Measurements from ENCODE around the gene TUBG2. TPM values are rescaled to one million over a fixed set of nuclear protein-coding genes. Genes with fewer than 3 reads are reported as not detected.

The TUBG2 gene
- total RNA-seq, 1 donor from 2014 or later, result 26.9 TPM

GRCh38 chr17:42692489-42692888, 33.4 kb downstream of the TUBG2 start:
- DNase-seq (ENCODE audit: low spot score, unreplicated experiment), result no peak
- H3K9me3 Mint-ChIP-seq (ENCODE audit: low read depth), result no peaks in the 10 kb centered on the region
- H3K4me3 Mint-ChIP-seq (ENCODE audit: low read depth), result no peak overlapping the region
- H3K27me3 Mint-ChIP-seq, result no peaks in the 10 kb centered on the region
- peaks cover 3% of the 10 kb centered on the region for H3K36me3 Mint-ChIP-seq (ENCODE audit: insufficient read depth)
- H3K27ac Mint-ChIP-seq, result no peak overlapping the region
- H3K4me1 Mint-ChIP-seq (ENCODE audit: low read depth), result no peaks in the 10 kb centered on the region
- no peak for TF ChIP-seq CTCF (IDR thresholded peaks at IDR 0.05; ENCODE audit: unreplicated experiment)

- Mint-ChIP-seq H3K36me3 (ENCODE audit: insufficient read depth) (peaks cover 3% of the 10 kb centered on the region), H3K4me3 (ENCODE audit: low read depth) (no peak overlapping the region)
Observed at GRCh38 chr17:42694524-42694923, 35.4 kb downstream of the TUBG2 start.

GRCh38 chr17:42695500-42695899, 36.4 kb downstream of the TUBG2 start:
- TF ChIP-seq CTCF (IDR thresholded peaks at IDR 0.05; ENCODE audit: unreplicated experiment), result no peak
- Mint-ChIP-seq H3K4me3 (ENCODE audit: low read depth) (no peak overlapping the region), H3K27ac (no peak overlapping the region), H3K36me3 (ENCODE audit: insufficient read depth) (peaks cover 3% of the 10 kb centered on the region), H3K27me3 (no peaks in the 10 kb centered on the region), H3K4me1 (ENCODE audit: low read depth) (no peaks in the 10 kb centered on the region), H3K9me3 (ENCODE audit: low read depth) (no peaks in the 10 kb centered on the region)
- no peak for DNase-seq (ENCODE audit: low spot score, unreplicated experiment)

More at GRCh38 chr17:42694524-42694923, 35.4 kb downstream of the TUBG2 start:
- TF ChIP-seq CTCF (IDR thresholded peaks at IDR 0.05; ENCODE audit: unreplicated experiment), result no peak
- Mint-ChIP-seq H3K27ac (no peak overlapping the region), H3K9me3 (ENCODE audit: low read depth) (no peaks in the 10 kb centered on the region), H3K4me1 (ENCODE audit: low read depth) (no peaks in the 10 kb centered on the region), H3K27me3 (no peaks in the 10 kb centered on the region)
- DNase-seq (ENCODE audit: low spot score, unreplicated experiment), result no peak

- peaks cover 5% of the 10 kb centered on the region for H3K36me3 Mint-ChIP-seq (ENCODE audit: insufficient read depth)
- no peak overlapping the region for H3K27ac Mint-ChIP-seq
- DNase-seq (ENCODE audit: low spot score, unreplicated experiment), result no peak
- no peaks in the 10 kb centered on the region for H3K9me3 Mint-ChIP-seq (ENCODE audit: low read depth)
- H3K4me3 Mint-ChIP-seq (ENCODE audit: low read depth), result no peak overlapping the region
- H3K4me1 Mint-ChIP-seq (ENCODE audit: low read depth), result no peaks in the 10 kb centered on the region
- no peaks in the 10 kb centered on the region for H3K27me3 Mint-ChIP-seq
- no peak for TF ChIP-seq CTCF (IDR thresholded peaks at IDR 0.05; ENCODE audit: unreplicated experiment)
Observed at GRCh38 chr17:42697108-42697811, 38.2 kb downstream of the TUBG2 start.

GRCh38 chr17:42698736-42699414, 39.8 kb downstream of the TUBG2 start:
- H3K9me3 Mint-ChIP-seq (ENCODE audit: low read depth), result no peaks in the 10 kb centered on the region
- peaks cover 5% of the 10 kb centered on the region for H3K36me3 Mint-ChIP-seq (ENCODE audit: insufficient read depth)
- no peak for DNase-seq (ENCODE audit: low spot score, unreplicated experiment)
- peak overlapping the region; percentile 38 for H3K27ac Mint-ChIP-seq
- H3K27me3 Mint-ChIP-seq, result no peaks in the 10 kb centered on the region
- H3K4me3 Mint-ChIP-seq (ENCODE audit: low read depth), result no peak overlapping the region
- TF ChIP-seq CTCF (IDR thresholded peaks at IDR 0.05; ENCODE audit: unreplicated experiment), result no peak
- H3K4me1 Mint-ChIP-seq (ENCODE audit: low read depth), result no peaks in the 10 kb centered on the region
